PC-3 (cell line): ENCODE results near the gene ANAPC7. TPM values are rescaled to one million over a fixed set of nuclear protein-coding genes. Genes with fewer than 3 reads are reported as not detected.

ENCODE experiments used
- ATAC-seq: fragments of 200-7000 bp; cut with Tn5 transposase; 2 replicates; pipeline ENCODE4 v1.9.1; 2020; ENCODE audit warnings: mild to moderate bottlenecking, moderate library complexity
- BruUV-seq: library from RNA; stranded (reverse); fragments of 400-500 nt; replicated peaks from 2 replicates; lab custom pipeline; 2021; lab: Mats Ljungman, UMichigan
- CTCF ChIA-PET: fragments of 300-600 bp; sonication (Branson Sonifier 250); formaldehyde crosslinking; loops from one replicate; lab custom pipeline; 2022; ENCODE audit warnings: antibody characterized with exemption; lab: Charles Lee
- POLR2A ChIA-PET: fragments of 300-600 bp; sonication (Branson Sonifier 250); formaldehyde crosslinking; loops from one replicate; lab custom pipeline; 2022; ENCODE audit warnings: antibody characterized with exemption; ENCODE audit not compliant: unreplicated experiment; lab: Charles Lee
- DNase-seq: peaks from one replicate; pipeline ENCODE4 v3.0.0-alpha.2; 2015
- H2AFZ ChIP-seq: fragments of 300-600 bp; sonication (generic); 2 replicates; pipeline ENCODE4 v1.6.0; 2016; ENCODE audit warnings: antibody characterized with exemption, low read length
- H3F3A ChIP-seq: fragments of 300-600 bp; sonication (generic); one replicate; pipeline ENCODE4 v1.6.0; 2017; ENCODE audit warnings: antibody characterized with exemption, low read length, control low read depth, mild to moderate bottlenecking; ENCODE audit not compliant: unreplicated experiment
- H3K27ac ChIP-seq: fragments of 300-600 bp; sonication (generic); 2 replicates; pipeline ENCODE4 v1.5.1; 2016; ENCODE audit warnings: mild to moderate bottlenecking, low read length
- H3K27me3 ChIP-seq: fragments of 300-600 bp; sonication (generic); 2 replicates; pipeline ENCODE4 v1.6.1; 2016; ENCODE audit warnings: low read length, mixed read lengths
- H3K36me3 ChIP-seq: fragments of 300-600 bp; sonication (generic); 2 replicates; pipeline ENCODE4 v1.6.1; 2016; ENCODE audit warnings: low read depth, mixed run types, low read length, mixed read lengths
- H3K4me1 ChIP-seq: fragments of 300-600 bp; sonication (generic); 2 replicates; pipeline ENCODE4 v1.5.1; 2016; ENCODE audit warnings: low read length; ENCODE audit not compliant: insufficient read depth
- H3K4me2 ChIP-seq: fragments of 300-600 bp; sonication (generic); 2 replicates; pipeline ENCODE4 v1.6.0; 2016; ENCODE audit warnings: low read length
- H3K4me3 ChIP-seq: fragments of 300-600 bp; sonication (generic); 2 replicates; pipeline ENCODE4 v1.5.1; 2016; ENCODE audit warnings: mild to moderate bottlenecking, low read length, mixed read lengths
- H3K79me2 ChIP-seq: fragments of 300-600 bp; sonication (generic); 2 replicates; pipeline ENCODE4 v1.6.1; 2017; ENCODE audit warnings: low read length, mixed read lengths
- H3K9ac ChIP-seq: fragments of 300-600 bp; sonication (generic); 2 replicates; pipeline ENCODE4 v1.6.0; 2016; ENCODE audit warnings: mild to moderate bottlenecking, low read length
- H3K9me2 ChIP-seq: fragments of 300-600 bp; sonication (generic); replicated peaks from 2 replicates; pipeline ENCODE4 v1.6.1; 2016; ENCODE audit warnings: mixed run types, low read length, mixed read lengths
- H3K9me3 ChIP-seq: fragments of 300-600 bp; sonication (generic); 2 replicates; pipeline ENCODE4 v1.6.1; 2016; ENCODE audit warnings: low read length, mixed read lengths
- H4K20me1 ChIP-seq: fragments of 300-600 bp; sonication (generic); 2 replicates; pipeline ENCODE4 v1.6.1; 2016; ENCODE audit warnings: low read length, mixed read lengths
- CTCF ChIP-seq: fragments of 300-600 bp; sonication (generic); conservative IDR thresholded peaks from 2 replicates; pipeline ENCODE4 v1.5.1; 2017; ENCODE audit warnings: antibody characterized with exemption, low read depth, mild to moderate bottlenecking, low read length
- EZH2 ChIP-seq: fragments of 300-600 bp; sonication (generic); IDR thresholded peaks from one replicate; pipeline ENCODE4 v1.6.1; 2017; ENCODE audit warnings: antibody characterized with exemption, mild to moderate bottlenecking, low read length; ENCODE audit not compliant: unreplicated experiment
- EZH2phosphoT487 ChIP-seq: fragments of 300-600 bp; sonication (generic); IDR thresholded peaks from 2 replicates; pipeline ENCODE4 v1.6.1; 2018; ENCODE audit warnings: mild to moderate bottlenecking, antibody characterized with exemption, low read length, borderline replicate concordance
- intact Hi-C: fragments of 100-400 bp; cut with micrococcal nuclease; formaldehyde crosslinking; loops from 2 replicates; pipeline ENCODE4 v1.9.0; 2023
- total RNA-seq: library from RNA; depleted of rRNA; stranded (reverse); fragments of >200 nt; gene quantifications from 2 replicates; pipeline ENCODE4 v1.2.3, GENCODE V29; 2014

Gene ANAPC7
- total RNA-seq, 1 experiment from 2014 or later: 80.5 TPM

- Histone ChIP-seq H3K27ac (peak overlapping the region; percentile 88), H3K9me3 (no peaks in the 10 kb centered on the region), H3K79me2 (peaks cover 47% of the 10 kb centered on the region), H3K4me2 (peak overlapping the region; percentile 91), H3K36me3 (peaks cover 15% of the 10 kb centered on the region; the same call in 1 of the 2 replicates), H3K4me1 (peaks cover 12% of the 10 kb centered on the region), H2AFZ (peak overlapping the region; percentile 100), H3K9ac (peak overlapping the region; percentile 92), H3K9me2 (no peaks in the 10 kb centered on the region), H3F3A (no peaks in the 10 kb centered on the region), H4K20me1 (no peaks in the 10 kb centered on the region), H3K27me3 (no peaks in the 10 kb centered on the region), H3K4me3 (peak overlapping the region; percentile 78)
- intact Hi-C loops: loop anchor here (5.0 kb wide), 1 partner anchor 357 kb away; the partner anchor contains the start of gene C12orf76
- peak; percentile 85 for DNase-seq
- TF ChIP-seq CTCF: no peak
- TF ChIP-seq EZH2: no peak
- no peak for TF ChIP-seq EZH2phosphoT487
- TSS peak; percentile 98 for BruUV-seq
- CTCF ChIA-PET: interaction anchor here (0.6 kb wide), 1 partner anchor 314 kb away, joined by 3 read pairs; no protein-coding TSS in a partner anchor
- peak; percentile 52 for ATAC-seq
- POLR2A ChIA-PET: no interaction called here
These were observed 621 bp upstream of the ANAPC7 start for GRCh38 chr12:110403976-110404682.

GRCh38 chr12:110382683-110383082 is 20.8 kb downstream of the ANAPC7 start:
- H3K9me2 ChIP-seq: no peaks in the 10 kb centered on the region
- POLR2A ChIA-PET: no interaction called here
- ATAC-seq (no peak), DNase-seq (no peak)
- no peaks in the 10 kb centered on the region for H4K20me1 ChIP-seq
- H3K9me3 ChIP-seq: no peaks in the 10 kb centered on the region
- H3K27me3 ChIP-seq: no peaks in the 10 kb centered on the region
- TF ChIP-seq EZH2: no peak
- TF ChIP-seq CTCF: no peak
- TF ChIP-seq EZH2phosphoT487: no peak
- no peaks in the 10 kb centered on the region for H3F3A ChIP-seq
- H3K27ac ChIP-seq: no peak overlapping the region
- CTCF ChIA-PET: no interaction called here
- no TSS peak for BruUV-seq
- no peak overlapping the region for H3K9ac ChIP-seq
- no peak overlapping the region for H3K4me2 ChIP-seq
- H3K4me3 ChIP-seq: no peak overlapping the region
- H3K36me3 ChIP-seq: peaks cover 66% of the 10 kb centered on the region
- peaks cover 8% of the 10 kb centered on the region for H3K4me1 ChIP-seq
- intact Hi-C loops: no loop called here
- peaks cover 8% of the 10 kb centered on the region; the same call in 1 of the 2 replicates for H3K79me2 ChIP-seq
- H2AFZ ChIP-seq: no peak overlapping the region

- Histone ChIP-seq H3K9me3 (no peaks in the 10 kb centered on the region), H4K20me1 (no peaks in the 10 kb centered on the region), H3F3A (no peaks in the 10 kb centered on the region), H3K4me3 (no peak overlapping the region), H3K4me1 (peaks cover 5% of the 10 kb centered on the region), H3K79me2 (peaks cover 4% of the 10 kb centered on the region; the same call in 1 of the 2 replicates), H3K9me2 (no peaks in the 10 kb centered on the region), H3K4me2 (no peak overlapping the region), H3K27ac (no peak overlapping the region), H2AFZ (no peak overlapping the region), H3K9ac (no peak overlapping the region), H3K27me3 (no peaks in the 10 kb centered on the region), H3K36me3 (peaks cover 68% of the 10 kb centered on the region)
- DNase-seq (no peak), ATAC-seq (no peak)
- ChIA-PET CTCF (no interaction called here), POLR2A (interaction anchor here (0.6 to 0.7 kb wide), 2 partner anchors 10 to 29 kb away, joined by 3 to 5 read pairs; no protein-coding TSS in a partner anchor)
- intact Hi-C loops: no loop called here
- TF ChIP-seq EZH2 (no peak), EZH2phosphoT487 (no peak), CTCF (no peak)
- no TSS peak for BruUV-seq
These were observed 23.9 kb downstream of the ANAPC7 start for GRCh38 chr12:110379631-110380030.
